GM18519 (cell line): ENCODE data around the gene IDUA.
"Not testable (repeated sequence)": the region's sequence is repeated elsewhere in the genome, so short reads cannot be mapped to it uniquely, and the experiment has no call there.

Source experiments
- ATAC-seq: cut with Tn5 transposase; IDR thresholded peaks from one replicate; pipeline ENCODE4 v1.9.1; 2021; ENCODE audit warnings: mild to moderate bottlenecking, moderate library complexity; ENCODE audit not compliant: unreplicated experiment, low FRiP score

The IDUA gene

GRCh38 chr4:1042352-1043055 lies 55.7 kb downstream of the IDUA start:
- ATAC-seq: no peak

GRCh38 chr4:1043162-1043561 lies 56.3 kb downstream of the IDUA start:
- no peak for ATAC-seq

- no peak for ATAC-seq
These were observed 57.0 kb downstream of the IDUA start for GRCh38 chr4:1043651-1044468.

GRCh38 chr4:1044469-1045192 lies 57.8 kb downstream of the IDUA start:
- no peak for ATAC-seq

GRCh38 chr4:1045193-1045594 lies 58.4 kb downstream of the IDUA start:
- ATAC-seq: no peak

GRCh38 chr4:1045595-1046201 lies 58.9 kb downstream of the IDUA start:
- no peak for ATAC-seq

- not testable (repeated sequence) for ATAC-seq
These were observed 59.8 kb downstream of the IDUA start for GRCh38 chr4:1046581-1047011.

GRCh38 chr4:1047106-1047975 lies 60.5 kb downstream of the IDUA start:
- ATAC-seq: no peak

- no peak for ATAC-seq
These were observed 61.3 kb downstream of the IDUA start for GRCh38 chr4:1047976-1048772.

GRCh38 chr4:1048773-1049590 lies 62.1 kb downstream of the IDUA start:
- no peak for ATAC-seq

GRCh38 chr4:1049591-1049905 lies 62.7 kb downstream of the IDUA start:
- ATAC-seq: no peak

GRCh38 chr4:1050486-1051213 lies 63.8 kb downstream of the IDUA start:
- no peak for ATAC-seq

GRCh38 chr4:1051472-1051871 lies 64.6 kb downstream of the IDUA start:
- ATAC-seq: no peak

- ATAC-seq: no peak
These were observed 65.4 kb downstream of the IDUA start for GRCh38 chr4:1052231-1052671.

- ATAC-seq: no peak
These were observed 66.3 kb downstream of the IDUA start for GRCh38 chr4:1053080-1053661.

- ATAC-seq: not testable (repeated sequence)
These were observed 67.0 kb downstream of the IDUA start for GRCh38 chr4:1053891-1054290.
